Measurements from ENCODE around the gene RBMS3.

Gene RBMS3

DNA sequence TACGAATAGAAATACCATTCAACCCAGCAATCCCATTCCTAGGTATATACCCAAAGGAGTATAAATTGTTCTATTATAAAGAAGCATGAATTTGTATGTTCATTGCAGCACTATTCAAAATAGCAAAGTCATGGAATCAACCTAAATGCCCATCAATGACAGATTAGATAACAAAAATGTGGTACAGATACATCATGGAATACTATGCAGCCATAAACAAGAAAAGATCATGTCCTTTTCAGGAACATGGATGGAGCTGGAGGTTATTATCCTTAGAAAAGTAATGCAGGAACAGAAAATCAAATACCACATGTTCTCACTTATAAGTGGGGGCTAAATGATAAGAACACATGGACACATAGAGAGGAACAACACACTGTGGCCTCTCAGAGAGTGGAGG is 571.9 kb downstream of the RBMS3 start:
- no peak for DNase-seq (ENCODE audit: extremely low read depth in 1 of 2, low read depth in 1 of 2)

- DNase-seq (ENCODE audit: extremely low read depth in 1 of 2, low read depth in 1 of 2) = no peak
These were observed 573.0 kb downstream of the RBMS3 start for GRCh38 chr3:29853841-29854397.

- DNase-seq (ENCODE audit: extremely low read depth in 1 of 2, low read depth in 1 of 2) = no peak
These were observed 574.0 kb downstream of the RBMS3 start for GRCh38 chr3:29854821-29855220.

DNA sequence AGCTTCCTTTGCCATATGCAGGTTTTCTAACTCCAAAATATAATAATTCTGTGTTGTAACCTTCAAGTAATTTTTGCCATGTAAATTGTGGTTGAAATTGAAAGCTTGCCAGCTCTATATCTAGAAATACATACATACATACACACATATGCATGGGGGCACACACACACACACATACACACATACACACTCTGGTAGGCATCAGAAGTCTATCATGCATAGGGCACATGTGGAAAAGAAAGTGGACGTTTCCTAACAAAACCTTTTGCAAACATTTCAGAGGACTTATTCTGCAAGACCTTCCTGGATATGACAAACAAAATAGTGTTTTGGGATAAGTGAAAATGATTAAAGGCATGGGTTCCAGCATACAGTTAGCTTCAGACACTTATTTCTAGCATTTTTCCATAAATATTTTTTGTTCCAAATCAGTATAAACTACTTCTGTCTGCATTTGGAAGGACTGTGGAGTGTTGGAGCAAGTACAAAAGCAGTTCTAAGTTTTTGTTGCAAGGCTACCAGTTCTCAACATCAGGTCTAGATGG is 578.9 kb downstream of the RBMS3 start:
- no peak for DNase-seq (ENCODE audit: extremely low read depth in 1 of 2, low read depth in 1 of 2)

DNA sequence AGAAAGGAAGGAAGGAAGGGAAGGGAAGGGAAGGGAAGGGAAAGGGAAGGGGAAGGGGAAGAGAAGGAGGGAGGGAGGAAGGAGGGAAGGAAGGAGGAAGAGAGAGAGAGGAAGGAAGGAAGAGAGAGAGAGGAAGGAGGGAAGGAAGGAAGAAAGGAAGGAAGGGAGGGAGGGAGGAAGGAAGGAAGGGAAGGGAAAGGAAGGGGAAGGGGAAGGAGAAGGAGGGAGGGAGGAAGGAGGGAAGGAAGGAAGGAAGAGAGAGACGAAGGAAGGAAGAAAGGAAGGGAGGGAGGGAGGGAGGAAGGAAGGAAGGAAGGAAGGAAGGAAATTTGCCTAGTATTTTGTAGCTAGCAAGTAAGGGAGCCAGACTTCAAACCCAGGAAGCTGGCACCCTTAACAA is 583.9 kb downstream of the RBMS3 start:
- no peak for DNase-seq (ENCODE audit: extremely low read depth in 1 of 2, low read depth in 1 of 2)

DNA sequence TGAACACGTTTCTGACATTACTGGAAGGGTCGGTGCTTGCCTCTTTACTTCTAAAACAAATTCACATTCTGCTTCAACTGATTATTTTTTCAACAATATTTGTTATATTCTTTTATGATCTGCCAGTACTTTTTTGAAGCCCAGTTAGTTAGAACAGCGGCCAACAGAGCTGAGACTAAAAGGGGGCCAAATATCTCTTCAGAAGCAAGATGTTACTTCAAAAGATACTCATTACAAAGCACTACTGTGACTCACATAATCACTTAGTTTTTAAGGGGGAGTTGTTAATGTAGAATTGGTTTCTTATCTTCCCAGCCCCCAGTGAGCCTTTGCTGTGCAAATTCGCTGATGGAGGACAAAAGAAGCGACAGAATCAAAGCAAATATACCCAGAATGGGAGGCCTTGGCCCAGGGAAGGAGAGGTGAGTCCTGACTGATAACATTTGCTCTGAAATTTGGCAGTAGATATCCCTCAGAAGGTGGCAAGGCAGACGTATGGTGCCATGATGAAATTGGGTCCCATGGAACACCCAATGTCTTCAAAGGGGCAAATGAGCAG is 587.8 kb downstream of the RBMS3 start:
- no peak for DNase-seq (ENCODE audit: extremely low read depth in 1 of 2, low read depth in 1 of 2)

GRCh38 chr3:29870136-29870535 is 589.3 kb downstream of the RBMS3 start:
- no peak for DNase-seq (ENCODE audit: extremely low read depth in 1 of 2, low read depth in 1 of 2)

- DNase-seq (ENCODE audit: extremely low read depth in 1 of 2, low read depth in 1 of 2) = no peak
These were observed 590.2 kb downstream of the RBMS3 start for GRCh38 chr3:29871087-29871486.

- DNase-seq (ENCODE audit: extremely low read depth in 1 of 2, low read depth in 1 of 2) = no peak
These were observed 599.9 kb downstream of the RBMS3 start for GRCh38 chr3:29880809-29881208.

- DNase-seq (ENCODE audit: extremely low read depth in 1 of 2, low read depth in 1 of 2) = no peak
These were observed 606.6 kb downstream of the RBMS3 start for GRCh38 chr3:29887451-29887850.

- DNase-seq (ENCODE audit: extremely low read depth in 1 of 2, low read depth in 1 of 2) = no peak
These were observed 608.3 kb downstream of the RBMS3 start for GRCh38 chr3:29889215-29889614.

GRCh38 chr3:29890801-29891200 is 609.9 kb downstream of the RBMS3 start:
- no peak for DNase-seq (ENCODE audit: extremely low read depth in 1 of 2, low read depth in 1 of 2)

- no peak for DNase-seq (ENCODE audit: extremely low read depth in 1 of 2, low read depth in 1 of 2)
These were observed 612.2 kb downstream of the RBMS3 start for GRCh38 chr3:29892976-29893554.

DNA sequence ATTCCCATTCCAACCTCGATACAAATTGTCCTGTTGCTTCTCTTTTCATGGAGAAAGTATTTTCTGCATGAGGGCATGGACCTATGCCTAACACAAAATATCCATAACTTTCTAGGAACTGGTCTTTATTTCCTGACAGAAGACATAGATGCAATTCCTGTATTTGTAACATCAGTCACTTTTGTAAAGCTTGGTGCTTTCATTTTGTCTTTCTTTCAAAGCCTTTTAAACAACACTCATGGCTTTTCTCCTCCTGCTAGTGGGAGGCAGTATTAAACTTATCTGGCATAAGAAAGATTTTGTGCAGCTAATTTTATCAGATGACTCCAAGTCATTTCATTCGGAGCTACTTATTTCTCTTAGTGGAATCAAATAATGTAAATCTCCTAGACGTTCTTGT is 616.0 kb downstream of the RBMS3 start:
- DNase-seq (ENCODE audit: extremely low read depth in 1 of 2, low read depth in 1 of 2) = no peak

GRCh38 chr3:29898171-29898965 is 617.5 kb downstream of the RBMS3 start:
- no peak for DNase-seq (ENCODE audit: extremely low read depth in 1 of 2, low read depth in 1 of 2)

- no peak for DNase-seq (ENCODE audit: extremely low read depth in 1 of 2, low read depth in 1 of 2)
These were observed 618.1 kb downstream of the RBMS3 start for GRCh38 chr3:29899021-29899420.

- DNase-seq (ENCODE audit: extremely low read depth in 1 of 2, low read depth in 1 of 2) = no peak
These were observed 620.2 kb downstream of the RBMS3 start for GRCh38 chr3:29901097-29901496.

DNA sequence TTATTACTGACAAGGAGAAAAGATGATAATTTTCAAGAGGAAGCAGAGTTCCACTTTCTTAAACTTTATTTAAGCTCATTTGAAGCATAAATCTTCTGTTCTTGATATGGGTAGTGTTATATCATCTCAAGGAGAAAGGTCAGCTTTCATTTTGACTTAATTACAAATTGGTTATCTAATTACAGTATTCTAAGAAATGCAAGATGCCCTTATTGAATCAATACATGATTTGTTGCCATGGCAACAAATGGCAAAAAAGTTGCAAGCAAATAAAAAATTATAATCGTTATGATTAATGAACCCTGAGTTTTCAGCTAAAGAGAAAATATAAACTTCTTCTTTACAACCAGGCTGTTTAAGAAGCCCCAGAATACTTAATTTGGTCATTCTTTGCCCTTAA is 622.7 kb downstream of the RBMS3 start:
- DNase-seq (ENCODE audit: extremely low read depth in 1 of 2, low read depth in 1 of 2) = no peak

DNA sequence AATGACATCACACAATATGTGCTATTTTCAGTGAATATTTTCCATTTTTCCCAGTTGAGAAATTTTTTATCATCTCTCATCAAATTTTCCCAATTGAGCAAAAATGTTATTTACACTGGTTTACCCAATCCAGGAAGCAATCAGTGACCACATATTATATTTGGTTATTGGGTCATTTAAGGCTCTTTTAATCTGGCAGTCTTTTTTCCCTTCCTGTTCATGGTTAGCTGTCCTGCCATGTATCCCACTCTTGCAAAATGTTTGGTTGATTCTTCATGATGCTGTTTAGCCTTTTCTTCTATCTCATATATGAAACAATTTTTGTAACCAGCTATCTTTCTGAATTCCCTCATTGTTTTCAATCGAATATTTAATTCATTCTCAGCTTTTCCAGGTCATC is 626.0 kb downstream of the RBMS3 start:
- DNase-seq (ENCODE audit: extremely low read depth in 1 of 2, low read depth in 1 of 2) = no peak

DNA sequence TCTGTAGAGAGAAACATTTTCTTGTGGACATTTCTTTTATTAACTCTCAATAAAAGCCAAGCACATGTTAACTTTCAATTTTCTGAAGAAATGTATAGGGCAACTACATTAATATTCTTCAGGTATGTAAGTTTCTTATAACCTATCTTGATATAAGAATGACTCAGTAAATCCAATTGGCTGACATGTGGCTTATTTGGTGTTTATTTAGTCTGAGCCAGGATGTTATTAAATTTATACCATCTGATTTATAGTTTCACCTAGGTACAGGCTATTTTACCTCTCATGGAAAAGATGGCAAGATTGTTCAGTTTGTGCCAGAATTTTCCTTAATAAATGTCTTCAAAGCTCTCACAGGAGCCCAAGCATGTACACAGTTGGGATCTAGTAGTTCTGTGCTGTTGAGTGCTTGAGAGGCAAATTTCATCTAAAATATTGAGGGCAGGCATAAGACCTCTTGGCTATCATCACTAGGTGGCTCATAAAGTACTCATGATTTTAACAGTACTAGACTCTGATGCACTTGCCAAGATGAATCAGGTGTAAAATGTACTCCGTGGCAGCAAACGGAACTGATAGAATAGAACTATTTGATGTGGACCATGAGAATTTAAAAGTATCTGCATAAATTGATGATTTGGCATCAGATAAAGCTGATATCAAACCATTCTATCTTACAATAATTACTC is 631.9 kb downstream of the RBMS3 start:
- DNase-seq (ENCODE audit: extremely low read depth in 1 of 2, low read depth in 1 of 2) = no peak

GRCh38 chr3:29914861-29915524 is 634.1 kb downstream of the RBMS3 start:
- DNase-seq (ENCODE audit: extremely low read depth in 1 of 2, low read depth in 1 of 2) = no peak

Data from activated CD8-positive, alpha-beta memory T cell treated with anti-CD3 and anti-CD28 coated beads for 1 hour (primary cell).